ENCODE results near the gene TRAPPC11.

Gene TRAPPC11

DNA sequence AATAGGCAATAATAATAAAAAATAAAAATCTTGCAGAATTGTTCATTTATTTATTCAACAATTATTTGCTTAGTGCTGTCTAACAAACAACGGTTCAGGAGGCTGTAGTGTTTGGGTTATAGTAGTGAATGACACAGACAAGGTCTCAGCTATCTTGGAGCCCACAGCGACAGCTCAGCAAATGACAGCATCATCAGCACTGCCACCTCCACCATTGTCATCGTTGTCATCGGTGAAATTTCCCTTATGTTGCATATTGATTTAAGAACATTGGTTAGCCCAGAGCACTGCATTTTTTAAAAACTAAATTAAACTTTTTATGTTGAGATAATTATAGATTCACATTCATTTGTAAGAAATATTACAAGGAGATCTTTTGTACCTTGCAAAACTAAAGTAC, 79.9 kb downstream of the TRAPPC11 start:
- no peak overlapping the region for H3K4me3 ChIP-seq (ENCODE audit: low read length)
- DNase-seq (ENCODE audit: low read depth): no peak
- TF ChIP-seq, protein P1, sequence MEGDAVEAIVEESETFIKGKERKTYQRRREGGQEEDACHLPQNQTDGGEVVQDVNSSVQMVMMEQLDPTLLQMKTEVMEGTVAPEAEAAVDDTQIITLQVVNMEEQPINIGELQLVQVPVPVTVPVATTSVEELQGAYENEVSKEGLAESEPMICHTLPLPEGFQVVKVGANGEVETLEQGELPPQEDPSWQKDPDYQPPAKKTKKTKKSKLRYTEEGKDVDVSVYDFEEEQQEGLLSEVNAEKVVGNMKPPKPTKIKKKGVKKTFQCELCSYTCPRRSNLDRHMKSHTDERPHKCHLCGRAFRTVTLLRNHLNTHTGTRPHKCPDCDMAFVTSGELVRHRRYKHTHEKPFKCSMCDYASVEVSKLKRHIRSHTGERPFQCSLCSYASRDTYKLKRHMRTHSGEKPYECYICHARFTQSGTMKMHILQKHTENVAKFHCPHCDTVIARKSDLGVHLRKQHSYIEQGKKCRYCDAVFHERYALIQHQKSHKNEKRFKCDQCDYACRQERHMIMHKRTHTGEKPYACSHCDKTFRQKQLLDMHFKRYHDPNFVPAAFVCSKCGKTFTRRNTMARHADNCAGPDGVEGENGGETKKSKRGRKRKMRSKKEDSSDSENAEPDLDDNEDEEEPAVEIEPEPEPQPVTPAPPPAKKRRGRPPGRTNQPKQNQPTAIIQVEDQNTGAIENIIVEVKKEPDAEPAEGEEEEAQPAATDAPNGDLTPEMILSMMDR (conservative IDR thresholded peaks at IDR 0.05; ENCODE audit: low read length): no peak

DNA sequence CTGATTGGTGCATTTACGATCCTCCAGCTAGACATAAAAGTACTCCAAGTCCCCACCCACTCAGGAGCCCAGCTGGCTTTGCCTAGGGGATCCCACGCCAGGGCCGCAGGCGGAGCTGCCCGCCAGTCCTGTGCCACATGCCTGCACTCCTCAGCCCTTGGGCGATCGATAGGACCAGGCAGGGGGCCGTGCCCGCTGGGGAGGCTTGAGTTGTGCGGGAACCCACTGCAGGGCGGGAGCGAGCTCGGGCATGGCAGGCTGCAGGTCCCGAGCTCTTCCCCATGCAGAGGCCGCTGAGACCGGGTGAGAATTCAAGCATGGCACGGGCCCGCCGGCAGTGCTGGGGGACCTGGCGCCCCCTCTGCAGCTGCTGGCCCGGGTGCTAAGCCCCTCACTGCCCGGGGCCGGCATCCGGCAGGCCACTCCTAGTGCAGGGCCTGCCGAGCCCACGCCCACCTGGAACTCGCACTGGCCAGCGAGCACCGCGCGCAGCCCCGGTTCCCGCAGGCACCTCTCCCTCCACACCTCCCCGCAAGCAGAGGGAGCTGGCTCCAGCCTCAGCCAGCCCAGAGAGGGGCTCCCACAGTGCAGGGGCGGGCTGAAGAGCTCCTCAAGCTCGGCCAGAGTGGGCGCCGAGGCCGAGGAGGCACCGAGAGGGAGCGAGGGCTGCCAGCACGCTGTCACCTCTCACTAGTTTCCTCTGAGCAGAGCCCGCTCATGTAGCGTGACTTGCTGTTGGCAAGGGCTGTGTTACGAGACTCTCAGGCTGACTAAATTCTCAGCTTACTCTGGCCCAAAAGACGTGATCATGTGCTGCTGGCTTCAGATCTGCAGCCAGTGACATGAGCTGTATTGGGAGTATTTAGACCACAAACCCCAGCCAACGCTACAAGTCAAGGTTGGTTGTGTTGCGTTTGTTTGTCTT, 87.5 kb downstream of the TRAPPC11 start:
- TF ChIP-seq, protein P1 (conservative IDR thresholded peaks at IDR 0.05; ENCODE audit: low read length): no peak
- no peak overlapping the region for H3K4me3 ChIP-seq (ENCODE audit: low read length)
- no peak for DNase-seq (ENCODE audit: low read depth)

DNA sequence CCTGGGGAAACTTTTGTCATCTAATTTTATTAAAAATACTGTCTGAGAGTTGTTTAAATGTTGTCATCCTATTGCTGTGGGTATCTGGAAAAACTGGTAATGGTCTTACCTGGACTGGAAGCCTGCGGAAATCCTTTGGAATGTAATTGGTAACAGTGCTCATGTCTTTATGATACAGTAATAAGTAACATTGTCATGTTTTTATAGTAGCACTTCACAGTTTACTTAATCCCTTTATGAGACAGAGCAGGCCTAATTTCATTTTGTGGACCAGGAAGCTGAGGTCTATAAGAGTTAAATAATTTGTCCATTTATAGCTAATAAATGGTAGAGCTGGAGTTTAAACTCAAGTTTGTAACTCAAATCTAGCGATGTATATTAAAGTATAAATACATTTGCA, 88.3 kb downstream of the TRAPPC11 start:
- DNase-seq (ENCODE audit: low read depth): no peak
- TF ChIP-seq, protein P1 (conservative IDR thresholded peaks at IDR 0.05; ENCODE audit: low read length): no peak
- H3K4me3 ChIP-seq (ENCODE audit: low read length): no peak overlapping the region

DNA sequence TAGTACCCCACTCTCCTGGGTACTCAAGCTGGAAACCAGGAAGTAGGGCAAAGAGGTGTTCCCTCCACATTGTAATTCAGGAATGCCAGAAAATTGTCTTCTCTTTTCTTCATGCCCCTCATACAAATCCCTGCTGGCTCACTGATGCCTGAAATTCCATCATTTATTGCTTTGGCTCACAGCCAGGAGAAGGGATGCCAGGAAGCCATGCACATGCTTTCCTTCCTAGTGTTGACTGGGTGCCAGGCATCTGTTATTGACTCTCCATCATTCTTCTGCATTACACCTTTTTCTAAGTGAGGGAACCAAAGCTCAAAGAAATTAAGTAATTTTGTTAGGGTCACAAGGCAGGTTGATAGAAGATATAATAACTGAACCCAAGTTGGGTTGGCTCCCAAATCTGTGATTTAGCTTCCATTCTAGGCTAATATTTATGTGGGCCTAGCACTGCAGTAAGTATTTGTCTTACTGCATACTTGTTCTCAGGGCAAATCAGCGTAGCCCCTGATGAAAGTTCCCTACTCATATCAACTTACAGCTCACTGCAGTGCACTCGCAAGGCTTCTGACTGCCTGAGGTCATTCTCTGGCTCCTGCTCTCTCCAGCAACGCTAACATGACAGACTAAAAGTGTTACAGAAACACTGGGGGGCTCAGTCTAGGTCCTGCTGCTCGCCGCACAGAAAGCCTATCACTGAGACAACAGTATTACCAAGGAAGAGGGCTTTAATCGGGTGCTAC, 89.0 kb downstream of the TRAPPC11 start:
- peak; percentile 5 for DNase-seq (ENCODE audit: low read depth)

DNA sequence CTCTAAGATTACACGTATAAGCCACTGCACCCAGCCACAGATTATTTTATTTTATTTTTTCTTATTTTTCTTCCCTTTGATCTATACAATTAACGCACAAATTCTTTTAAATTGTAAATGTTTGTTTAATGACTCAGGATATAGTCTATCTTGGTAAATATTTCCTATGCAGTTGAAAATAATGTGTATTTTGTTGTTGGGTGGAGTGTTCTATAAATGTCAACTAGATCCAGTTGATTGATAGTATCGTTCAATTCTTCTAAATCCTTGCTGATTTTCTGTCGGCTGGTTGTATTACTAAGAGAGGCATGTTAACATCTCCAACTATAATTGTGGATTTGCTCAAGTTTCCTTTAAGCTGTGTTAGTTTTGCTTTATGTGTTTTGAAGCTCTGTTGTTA, 92.0 kb downstream of the TRAPPC11 start:
- no peak for DNase-seq (ENCODE audit: low read depth)
- no peak overlapping the region for H3K4me3 ChIP-seq (ENCODE audit: low read length)
- TF ChIP-seq, protein P1 (conservative IDR thresholded peaks at IDR 0.05; ENCODE audit: low read length): no peak

More for the DNA sequence above, 89.0 kb downstream of the TRAPPC11 start:
- no peak overlapping the region for H3K4me3 ChIP-seq (ENCODE audit: low read length)
- TF ChIP-seq, protein P1 (conservative IDR thresholded peaks at IDR 0.05; ENCODE audit: low read length): no peak

DNA sequence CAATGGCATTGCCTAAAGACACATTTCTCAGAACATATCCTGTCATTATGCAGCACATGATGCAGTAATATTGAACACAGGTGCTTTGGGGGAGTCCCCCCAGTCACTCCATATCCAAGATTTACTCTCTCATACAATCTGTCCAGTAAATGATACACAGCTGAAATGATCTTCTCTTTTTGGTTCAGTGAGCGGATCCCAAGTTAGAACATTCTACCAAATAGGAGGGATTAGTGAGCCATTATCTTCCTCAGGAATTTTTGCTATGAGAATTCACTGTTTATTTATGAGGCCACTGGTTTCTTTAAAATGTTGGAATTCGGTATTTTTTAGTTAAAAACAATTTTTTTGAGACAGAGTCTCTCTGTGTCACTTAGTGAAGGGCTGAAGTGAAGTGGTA, 96.5 kb downstream of the TRAPPC11 start:
- TF ChIP-seq, protein P1 (conservative IDR thresholded peaks at IDR 0.05; ENCODE audit: low read length): no peak
- DNase-seq (ENCODE audit: low read depth): no peak
- H3K4me3 ChIP-seq (ENCODE audit: low read length): no peak overlapping the region
